GM18951 (cell line): ENCODE data around the gene MLST8.
"Not testable (repeated sequence)": the region's sequence is repeated elsewhere in the genome, so short reads cannot be mapped to it uniquely, and the experiment has no call there.

Experiments used
- POLR2A ChIP-seq: IDR thresholded peaks from 4 replicates; pipeline ENCODE4 v1.6.1; 2011; ENCODE audit warnings: mild to moderate bottlenecking; ENCODE audit not compliant: insufficient read length, insufficient read depth; ENCODE audit errors: extremely low read depth
- in situ Hi-C: fragments of 300-500 bp; cut with MboI; formaldehyde crosslinking; loops from one replicate; pipeline ENCODE4 v1.12.0; 2022; ENCODE audit warnings: low sequenced_read_pairs, mixed read lengths, inconsistent platforms; ENCODE audit not compliant: unreplicated experiment

The MLST8 gene

GRCh38 chr16:2199621-2200139 lies 5.6 kb upstream of the MLST8 start:
- in situ Hi-C loops = no loop called here
- no peak for TF ChIP-seq POLR2A

- no peak for TF ChIP-seq POLR2A
- in situ Hi-C loops = no loop called here
These were observed 4.9 kb upstream of the MLST8 start for GRCh38 chr16:2200313-2200712.

DNA sequence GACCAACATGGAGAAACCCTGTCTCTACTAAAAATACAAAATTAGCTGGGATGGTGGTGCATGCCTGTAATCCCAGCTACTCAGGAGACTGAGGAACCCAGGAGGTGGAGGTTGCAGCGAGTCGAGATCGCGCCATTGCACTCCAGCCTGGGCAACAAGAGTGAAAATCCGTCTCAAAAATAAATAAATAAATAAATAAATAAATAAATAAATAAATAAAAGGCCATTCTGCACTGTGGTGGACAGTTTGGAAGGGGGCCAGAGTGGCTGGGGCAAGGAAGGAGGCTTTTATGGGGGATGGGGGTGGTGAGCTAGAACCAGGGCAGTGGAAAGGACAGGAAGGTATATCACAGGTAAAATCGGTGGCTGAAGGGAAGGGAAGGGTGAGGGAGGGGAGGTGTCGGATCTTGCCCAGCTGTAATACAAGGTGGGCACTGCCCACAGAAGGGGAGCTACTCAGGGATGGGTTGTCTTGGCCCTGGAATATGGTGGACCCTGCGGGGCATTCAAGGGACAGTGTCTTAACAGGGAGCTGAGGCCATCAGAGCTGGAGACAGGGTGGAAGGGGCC lies 2.0 kb upstream of the MLST8 start:
- in situ Hi-C loops = not testable (repeated sequence)

GRCh38 chr16:2204416-2205103 lies 694 bp upstream of the MLST8 start:
- in situ Hi-C loops = no loop called here
- no peak for TF ChIP-seq POLR2A

- in situ Hi-C loops = no loop called here
- TF ChIP-seq POLR2A = no peak
These were observed 686 bp downstream of the MLST8 start for GRCh38 chr16:2205967-2206313.

DNA sequence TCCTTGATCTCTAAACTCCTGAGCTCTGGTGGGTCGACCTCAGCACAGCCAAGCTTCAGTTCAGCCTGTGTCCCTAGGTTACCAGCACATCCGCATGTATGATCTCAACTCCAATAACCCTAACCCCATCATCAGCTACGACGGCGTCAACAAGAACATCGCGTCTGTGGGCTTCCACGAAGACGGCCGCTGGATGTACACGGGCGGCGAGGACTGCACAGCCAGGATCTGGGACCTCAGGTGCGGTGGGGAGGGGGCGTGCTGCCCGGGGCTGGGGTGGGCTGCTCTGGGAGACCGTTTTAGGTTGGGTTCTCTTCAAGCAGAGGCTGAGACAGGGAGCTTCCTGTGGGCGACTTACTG lies 1.1 kb downstream of the MLST8 start:
- in situ Hi-C loops = no loop called here
- TF ChIP-seq POLR2A = no peak

GRCh38 chr16:2206780-2207433 lies 1.7 kb downstream of the MLST8 start:
- in situ Hi-C loops = no loop called here
- TF ChIP-seq POLR2A = peak; percentile 9

GRCh38 chr16:2207872-2208271 lies 2.6 kb downstream of the MLST8 start:
- in situ Hi-C loops = no loop called here
- TF ChIP-seq POLR2A = no peak

GRCh38 chr16:2208308-2208707 lies 3.1 kb downstream of the MLST8 start:
- in situ Hi-C loops = no loop called here

DNA sequence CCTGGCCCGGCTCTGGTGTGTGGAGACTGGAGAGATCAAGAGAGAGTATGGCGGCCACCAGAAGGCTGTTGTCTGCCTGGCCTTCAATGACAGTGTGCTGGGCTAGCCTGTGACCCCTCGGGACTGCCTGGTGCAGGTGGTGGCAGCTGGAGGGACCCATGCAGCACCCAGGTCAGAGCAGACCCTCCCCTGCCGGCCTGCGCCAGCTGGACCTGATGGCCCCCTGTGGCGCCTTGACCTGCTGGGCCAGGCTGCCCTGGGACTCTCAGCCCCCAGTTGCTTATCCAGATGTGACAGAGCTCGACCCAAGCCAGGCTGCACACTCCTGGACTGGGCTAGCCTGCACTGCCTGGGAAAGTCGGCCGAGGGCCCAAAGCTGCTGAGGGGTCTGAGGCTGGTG lies 3.5 kb downstream of the MLST8 start:
- in situ Hi-C loops = no loop called here
- no peak for TF ChIP-seq POLR2A

More at GRCh38 chr16:2208308-2208707, 3.1 kb downstream of the MLST8 start:
- TF ChIP-seq POLR2A = no peak

DNA sequence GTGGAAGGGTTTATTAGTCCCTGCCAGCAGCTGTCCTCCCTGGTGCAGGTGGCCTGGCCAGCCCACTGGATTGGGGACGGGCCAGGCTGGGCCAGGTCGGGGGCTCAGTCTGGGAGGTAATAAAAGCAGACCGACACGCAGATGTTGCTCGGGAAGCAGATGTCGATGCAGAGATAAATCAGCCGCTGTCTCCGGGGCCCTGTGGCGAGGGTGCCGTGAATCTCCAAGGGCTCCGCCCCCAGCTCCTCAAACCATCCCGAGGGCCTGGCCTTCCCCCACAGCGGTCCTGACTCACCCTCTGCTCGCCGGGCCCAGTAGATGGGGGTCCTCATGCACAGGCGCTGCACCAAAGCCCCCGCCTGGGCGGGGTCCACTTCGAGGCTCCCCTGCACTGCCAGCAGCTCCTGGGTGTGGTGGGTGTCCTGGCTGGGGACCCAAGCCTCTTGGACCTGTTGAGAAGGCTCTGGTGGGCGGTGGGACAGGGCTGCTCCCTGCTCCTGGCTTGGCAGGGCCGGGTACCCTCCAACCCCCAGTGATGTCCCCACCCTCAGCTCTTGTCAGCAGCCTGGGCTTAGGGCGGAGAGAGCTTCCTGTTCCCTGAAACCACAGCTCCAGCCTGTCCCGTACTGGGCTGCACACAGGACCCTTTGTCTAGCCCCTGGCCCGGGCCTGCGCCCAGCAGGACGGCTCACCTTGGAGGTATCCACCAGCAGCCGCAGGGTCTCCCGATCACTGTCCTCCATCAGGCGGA lies 4.2 kb downstream of the MLST8 start:
- in situ Hi-C loops = no loop called here
- TF ChIP-seq POLR2A = no peak

DNA sequence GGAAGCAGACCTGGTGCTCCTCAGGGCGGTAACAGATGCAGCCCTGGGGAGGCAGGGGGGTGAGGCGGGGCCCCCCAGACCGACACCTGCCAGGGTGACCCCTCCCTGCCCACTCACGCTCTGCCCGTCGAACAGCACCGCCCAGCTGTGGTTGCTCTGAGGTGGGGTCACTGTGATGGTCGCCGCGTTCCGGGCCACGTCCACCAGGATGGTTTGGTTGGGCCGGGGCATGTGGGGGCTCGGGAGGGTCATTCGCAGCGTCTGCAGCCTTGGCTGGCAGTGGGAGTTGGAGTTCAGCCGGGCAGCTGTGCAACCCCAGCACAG lies 4.7 kb downstream of the MLST8 start:
- in situ Hi-C loops = no loop called here
- no peak for TF ChIP-seq POLR2A
